BJ (cell line): Measurements from ENCODE around the gene PTH. TPM values are rescaled to one million over a fixed set of nuclear protein-coding genes. Genes with fewer than 3 reads are reported as not detected.

Experiments used
- CTCF ChIA-PET: fragments of 350-600 bp; formaldehyde crosslinking; extraction: SDS; loops from one replicate; lab custom pipeline; 2021; ENCODE audit warnings: antibody characterized with exemption, inconsistent platforms; lab: Yijun Ruan, JAX
- POLR2A ChIA-PET: fragments of 300-600 bp; sonication (Branson Sonifier 250); formaldehyde crosslinking; extraction: SDS; loops from one replicate; lab custom pipeline; 2021; ENCODE audit warnings: antibody characterized with exemption; lab: Charles Lee
- DNase-seq: peaks from one replicate; pipeline ENCODE4 v3.0.0-alpha.2; 2011; ENCODE audit warnings: low read depth
- H3K27me3 ChIP-seq: 2 replicates; pipeline ENCODE4 v1.6.0; 2011; ENCODE audit warnings: low read length; ENCODE audit not compliant: control insufficient read depth, insufficient read depth
- H3K36me3 ChIP-seq: 2 replicates; pipeline ENCODE4 v1.5.1; 2011; ENCODE audit warnings: low read length; ENCODE audit not compliant: control insufficient read depth, insufficient read depth
- H3K4me3 ChIP-seq: 2 replicates; pipeline ENCODE4 v1.5.1; 2011; ENCODE audit warnings: low read depth, mild to moderate bottlenecking, control low read depth, low read length
- polyA plus RNA-seq: library from polyadenylated mRNA; depleted of rRNA; stranded (reverse); fragments of >200 nt; gene quantifications from 2 replicates; pipeline ENCODE4 v1.2.3, GENCODE V29; 2011
- TF ChIP-seq, protein P1 (sequence below): IDR thresholded peaks from 2 replicates; pipeline ENCODE4 v1.5.1; 2011; ENCODE audit warnings: low read depth, mild to moderate bottlenecking, control low read depth, inconsistent platforms, low read length, moderate library complexity; ENCODE audit not compliant: insufficient read depth

Gene PTH
- polyA plus RNA-seq, 1 experiment, result not detected

DNA sequence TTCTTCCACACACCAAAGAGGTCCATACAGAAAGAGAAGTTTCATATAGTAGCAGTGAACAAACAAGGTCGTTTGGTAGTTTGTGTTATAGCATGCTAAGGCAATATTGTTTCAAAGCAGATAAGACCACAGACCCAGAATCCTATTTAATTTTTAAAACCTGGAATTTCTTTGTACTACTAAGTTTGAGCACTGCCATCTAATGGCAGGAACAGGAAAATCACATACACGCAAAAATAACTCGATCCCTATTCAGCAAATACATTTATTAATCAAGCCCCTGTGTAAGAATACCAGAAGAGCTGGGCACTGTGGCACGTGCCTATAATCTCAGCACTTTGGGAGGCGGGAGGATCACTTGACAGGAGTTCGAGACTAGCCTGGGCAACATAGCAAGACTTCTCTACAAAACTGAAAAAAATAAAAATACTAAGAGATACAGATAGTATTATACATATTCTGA lies 29.9 kb downstream of the PTH start:
- ChIA-PET POLR2A (no interaction called here), CTCF (interaction anchor here (0.9 to 2.0 kb wide), 8 partner anchors 8 to 114 kb away, joined by 3 to 10 read pairs (median 5); no protein-coding TSS in a partner anchor)
- Histone ChIP-seq H3K27me3 (peaks cover 9% of the 10 kb centered on the region; the same call in 1 of the 2 replicates), H3K36me3 (no peaks in the 10 kb centered on the region), H3K4me3 (no peak overlapping the region)
- no peak for DNase-seq
- TF ChIP-seq, protein P1, sequence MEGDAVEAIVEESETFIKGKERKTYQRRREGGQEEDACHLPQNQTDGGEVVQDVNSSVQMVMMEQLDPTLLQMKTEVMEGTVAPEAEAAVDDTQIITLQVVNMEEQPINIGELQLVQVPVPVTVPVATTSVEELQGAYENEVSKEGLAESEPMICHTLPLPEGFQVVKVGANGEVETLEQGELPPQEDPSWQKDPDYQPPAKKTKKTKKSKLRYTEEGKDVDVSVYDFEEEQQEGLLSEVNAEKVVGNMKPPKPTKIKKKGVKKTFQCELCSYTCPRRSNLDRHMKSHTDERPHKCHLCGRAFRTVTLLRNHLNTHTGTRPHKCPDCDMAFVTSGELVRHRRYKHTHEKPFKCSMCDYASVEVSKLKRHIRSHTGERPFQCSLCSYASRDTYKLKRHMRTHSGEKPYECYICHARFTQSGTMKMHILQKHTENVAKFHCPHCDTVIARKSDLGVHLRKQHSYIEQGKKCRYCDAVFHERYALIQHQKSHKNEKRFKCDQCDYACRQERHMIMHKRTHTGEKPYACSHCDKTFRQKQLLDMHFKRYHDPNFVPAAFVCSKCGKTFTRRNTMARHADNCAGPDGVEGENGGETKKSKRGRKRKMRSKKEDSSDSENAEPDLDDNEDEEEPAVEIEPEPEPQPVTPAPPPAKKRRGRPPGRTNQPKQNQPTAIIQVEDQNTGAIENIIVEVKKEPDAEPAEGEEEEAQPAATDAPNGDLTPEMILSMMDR, result peak; percentile 62

DNA sequence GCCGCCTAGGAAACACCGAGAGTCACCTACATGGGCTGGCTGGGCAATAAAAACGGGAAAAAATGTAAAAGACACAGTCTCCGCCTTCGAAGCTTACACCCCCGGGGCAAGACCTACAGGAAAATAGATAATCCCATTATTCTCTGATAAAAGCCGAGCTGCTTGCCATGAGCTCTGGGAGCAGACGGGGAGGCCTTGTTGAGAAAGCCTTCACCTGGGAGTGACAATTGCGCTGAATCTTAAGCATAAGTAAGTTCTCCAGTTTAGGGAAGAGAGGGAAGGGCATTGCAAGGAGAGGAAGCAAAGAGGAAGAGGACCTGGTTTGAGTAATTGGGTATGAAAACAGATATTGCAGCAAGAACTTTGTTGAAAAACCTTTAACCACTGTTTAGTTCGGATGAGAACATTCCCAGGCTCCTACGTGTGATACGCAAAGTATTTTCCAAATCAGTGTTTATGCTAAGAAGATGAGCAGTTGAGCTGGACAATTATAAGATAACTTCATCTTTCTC lies 32.0 kb downstream of the PTH start:
- CTCF ChIA-PET, result interaction anchor here (0.7 to 2.2 kb wide), 2 partner anchors 9 to 78 kb away, joined by 3 to 6 read pairs; no protein-coding TSS in a partner anchor

DNA sequence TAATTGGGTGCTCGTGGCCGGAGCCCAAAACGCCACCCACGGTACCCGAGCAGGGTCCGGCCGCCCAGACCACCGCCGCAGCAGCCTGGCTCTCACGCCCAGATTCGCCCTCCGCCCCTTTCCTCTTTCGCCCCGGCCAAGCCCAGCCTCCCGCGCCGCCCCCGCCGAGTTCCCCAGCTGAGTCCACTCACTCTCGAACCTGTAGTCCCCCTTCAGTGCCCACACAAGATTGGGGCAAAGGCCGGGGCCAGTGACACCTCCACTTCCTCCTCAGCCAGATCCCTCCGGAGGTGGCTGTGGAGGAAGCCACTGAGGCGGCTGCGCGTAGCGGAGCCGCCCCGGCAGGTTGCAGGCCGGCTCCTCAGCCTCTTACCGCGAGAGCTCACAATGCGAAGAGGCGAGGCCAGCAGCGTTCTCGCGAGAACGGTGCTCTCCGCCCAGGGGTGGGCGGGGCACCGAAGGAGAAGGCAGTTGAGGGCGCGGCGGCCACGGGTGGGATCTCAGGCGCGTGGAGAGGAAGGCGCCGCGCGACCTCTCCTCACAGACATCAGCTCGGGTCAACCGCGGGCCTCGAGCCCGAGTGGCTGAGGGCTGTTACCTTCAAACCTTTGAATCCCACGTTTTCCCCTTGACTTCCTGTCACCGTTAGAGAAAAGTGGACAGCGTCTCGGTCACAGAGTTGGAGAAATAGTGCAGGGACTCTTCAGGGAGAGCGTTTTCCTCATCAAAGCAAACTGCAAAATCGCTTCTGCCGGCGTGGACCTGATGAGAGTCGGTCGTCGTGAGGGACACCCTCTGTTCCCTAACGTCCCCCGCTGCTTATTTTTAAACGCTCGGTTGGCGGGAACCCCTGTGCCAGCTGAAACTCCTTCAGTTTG lies 32.7 kb downstream of the PTH start, which contains the start of gene BTBD10:
TSS of gene BTBD10 (minus strand) at position 322 of the 878 bp plus-strand sequence. CDS start 18,098 bp downstream, outside the sequence.
- Histone ChIP-seq H3K27me3 (0 out of 2 replicates have a peak, but pooled peaks cover 2% of the 10 kb centered on the region), H3K4me3 (peak within 1 kb of the TSS; percentile 95), H3K36me3 (no peaks in the 10 kb centered on the region)
- POLR2A ChIA-PET, result interaction anchor here (0.6 kb wide), 1 partner anchor 10 kb away, joined by 8 read pairs; no protein-coding TSS in a partner anchor
- DNase-seq, result peak; percentile 72
- TF ChIP-seq, protein P1, result no peak
- CTCF ChIA-PET, result interaction anchor here (0.7 to 2.2 kb wide), 2 partner anchors 10 to 495 kb away, joined by 3 to 6 read pairs; no protein-coding TSS in a partner anchor

More for the DNA sequence above, 32.0 kb downstream of the PTH start:
- TF ChIP-seq, protein P1, result no peak
- no peak for DNase-seq
- Histone ChIP-seq H3K27me3 (0 out of 2 replicates have a peak, but pooled peaks cover 2% of the 10 kb centered on the region), H3K36me3 (no peaks in the 10 kb centered on the region), H3K4me3 (peak overlapping the region; percentile 95)
- POLR2A ChIA-PET, result no interaction called here

DNA sequence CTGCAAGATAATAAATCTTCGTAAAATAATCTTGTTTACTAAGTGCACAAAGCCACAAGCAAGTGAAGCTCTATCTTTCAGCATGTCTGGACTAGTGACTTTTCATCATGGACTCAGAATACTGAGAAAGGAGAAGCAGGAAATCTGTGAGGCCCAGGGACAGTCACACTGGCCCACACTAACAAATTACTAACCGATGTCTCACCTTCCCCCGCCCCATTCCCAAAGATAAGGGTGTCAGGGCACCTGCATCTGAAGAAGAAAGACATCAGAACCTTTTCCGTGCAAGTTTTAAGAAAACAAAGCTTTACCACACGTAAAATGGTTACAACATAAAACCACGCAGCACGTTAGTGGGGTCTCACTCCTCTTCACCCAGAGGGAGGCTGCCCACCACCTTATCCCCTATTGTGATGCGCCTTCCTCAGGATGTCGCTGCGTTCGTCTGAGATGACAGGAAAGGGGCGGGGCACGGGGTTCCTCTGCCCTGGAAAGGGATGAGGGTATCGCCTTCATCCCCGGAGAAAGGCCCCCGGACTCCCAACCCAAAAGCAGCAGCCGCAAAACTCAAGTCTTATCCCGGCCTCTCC lies 33.4 kb downstream of the PTH start:
- POLR2A ChIA-PET, result interaction anchor here (0.6 kb wide), 1 partner anchor 11 kb away, joined by 8 read pairs; no protein-coding TSS in a partner anchor
- peak overlapping the region; percentile 95 for H3K4me3 ChIP-seq
- no peaks in the 10 kb centered on the region for H3K27me3 ChIP-seq
- DNase-seq, result no peak
- CTCF ChIA-PET, result interaction anchor here (2.2 kb wide), 1 partner anchor 10 kb away, joined by 6 read pairs; no protein-coding TSS in a partner anchor
- TF ChIP-seq, protein P1, result 0 out of 2 replicates have a peak, but pooled peaks have one; percentile 12
- H3K36me3 ChIP-seq, result no peaks in the 10 kb centered on the region
